ENCODE measurements around the gene GOT1.

GOT1 gene

DNA sequence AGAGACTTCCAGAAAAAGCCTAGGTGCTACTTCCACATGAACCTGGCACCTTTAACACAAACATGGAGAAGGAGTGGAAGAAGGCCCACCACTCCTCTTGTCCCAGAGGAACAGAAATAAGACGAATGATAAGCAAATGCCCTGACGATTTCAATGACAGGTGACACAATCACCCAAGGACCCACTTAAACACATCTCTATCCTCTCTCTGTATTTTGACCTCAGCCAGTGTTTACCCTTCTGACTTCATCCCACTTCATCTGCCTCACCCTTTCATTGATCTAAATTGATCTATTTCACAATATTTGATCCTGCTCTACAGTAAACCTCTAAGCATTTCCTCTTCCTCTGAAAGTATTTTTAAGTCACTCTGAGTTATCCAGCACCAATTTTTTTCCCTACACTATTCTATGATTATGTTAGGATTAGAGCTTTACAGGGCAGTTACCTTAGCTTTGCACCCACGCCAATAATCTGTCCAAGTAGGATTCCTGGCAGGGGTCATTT, 9.1 kb downstream of the GOT1 start (continued):
- TF ChIP-seq ZNF610 (tag by site-specific recombination; IDR thresholded peaks at IDR 0.05; ENCODE audit: borderline replicate concordance), result no peak
- no peak for TF ChIP-seq ZBTB10 (tag by site-specific recombination; IDR thresholded peaks at IDR 0.05)
- no peak for TF ChIP-seq ZNF768 (tag by site-specific recombination; IDR thresholded peaks at IDR 0.05)
- no peak for TF ChIP-seq KLF16 (tag by site-specific recombination; IDR thresholded peaks at IDR 0.05)
- TF ChIP-seq ZBTB17 (tag by site-specific recombination; IDR thresholded peaks at IDR 0.05), result no peak
- TF ChIP-seq ZEB2 (tag by site-specific recombination; IDR thresholded peaks at IDR 0.05), result no peak
- TF ChIP-seq ZNF423 (tag by site-specific recombination; IDR thresholded peaks at IDR 0.05), result no peak

- ChIA-PET POLR2A (interaction anchor here (3.1 kb wide), 1 partner anchor 11 kb away, joined by 14 read pairs; the partner anchor contains the start of gene GOT1), CTCF (interaction anchor here (1.8 kb wide), 1 partner anchor 16 kb away, joined by 7 read pairs; no protein-coding TSS in a partner anchor)
- Histone ChIP-seq H3K4me3 (ENCODE audit: low read depth, low read length) (no peak overlapping the region), H3K9me3 (ENCODE audit: control insufficient read depth, insufficient read depth, low read depth, low read length) (no peaks in the 10 kb centered on the region), H3K4me1 (ENCODE audit: control insufficient read depth, insufficient read depth, low read length) (no peaks in the 10 kb centered on the region), H3K27ac (ENCODE audit: extremely low read depth, low read depth, low read length) (no peak overlapping the region), H3K36me3 (ENCODE audit: control insufficient read depth in 2 of 2, insufficient read depth in 1 of 2, low read length in 2 of 2) (peaks cover 13 to 40% of the 10 kb centered on the region in 2 experiments)
- TF ChIP-seq HIC1 (tag by site-specific recombination; IDR thresholded peaks at IDR 0.05) (no peak), ZNF785 (tag by site-specific recombination; IDR thresholded peaks at IDR 0.05) (no peak), PRDM1 (tag by site-specific recombination; IDR thresholded peaks at IDR 0.05) (no peak), ZNF311 (tag by site-specific recombination; IDR thresholded peaks at IDR 0.05; ENCODE audit: borderline replicate concordance) (no peak), EGR2 (tag by site-specific recombination; IDR thresholded peaks at IDR 0.05; ENCODE audit: low read depth) (no peak)
- TF ChIP-seq, protein P1, sequence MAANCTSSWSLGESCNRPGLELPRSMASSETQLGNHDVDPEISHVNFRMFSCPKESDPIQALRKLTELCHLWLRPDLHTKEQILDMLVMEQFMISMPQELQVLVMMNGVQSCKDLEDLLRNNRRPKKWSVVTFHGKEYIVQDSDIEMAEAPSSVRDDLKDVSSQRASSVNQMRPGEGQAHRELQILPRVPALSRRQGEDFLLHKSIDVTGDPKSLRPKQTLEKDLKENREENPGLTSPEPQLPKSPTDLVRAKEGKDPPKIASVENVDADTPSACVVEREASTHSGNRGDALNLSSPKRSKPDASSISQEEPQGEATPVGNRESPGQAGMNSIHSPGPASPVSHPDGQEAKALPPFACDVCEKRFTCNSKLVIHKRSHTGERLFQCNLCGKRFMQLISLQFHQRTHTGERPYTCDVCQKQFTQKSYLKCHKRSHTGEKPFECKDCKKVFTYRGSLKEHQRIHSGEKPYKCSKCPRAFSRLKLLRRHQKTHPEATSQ (tag by site-specific recombination; IDR thresholded peaks at IDR 0.05), result no peak
Measured at GRCh38 chr10:99419688-99420087, 10.7 kb downstream of the GOT1 start.

GRCh38 chr10:99418910-99419624, 11.4 kb downstream of the GOT1 start:
- no peak overlapping the region for H3K4me3 ChIP-seq (ENCODE audit: low read depth, low read length)
- no peaks in the 10 kb centered on the region for H3K9me3 ChIP-seq (ENCODE audit: control insufficient read depth, insufficient read depth, low read depth, low read length)
- POLR2A ChIA-PET, result interaction anchor here (0.6 to 3.1 kb wide), 2 partner anchors 12 to 208 kb away, joined by 4 to 14 read pairs; partner anchors contain the start of gene GOT1
- CTCF ChIA-PET, result no interaction called here
- H3K36me3 ChIP-seq (ENCODE audit: control insufficient read depth in 2 of 2, insufficient read depth in 1 of 2, low read length in 2 of 2), result peaks cover 8 to 36% of the 10 kb centered on the region in 2 experiments
- no peaks in the 10 kb centered on the region for H3K4me1 ChIP-seq (ENCODE audit: control insufficient read depth, insufficient read depth, low read length)
- no peak overlapping the region for H3K27ac ChIP-seq (ENCODE audit: extremely low read depth, low read depth, low read length)
- TF ChIP-seq ZNF843 (tag by site-specific recombination; IDR thresholded peaks at IDR 0.05) (no peak), ZNF324 (tag by site-specific recombination; IDR thresholded peaks at IDR 0.05) (no peak), KLF8 (tag by site-specific recombination; IDR thresholded peaks at IDR 0.05) (no peak), MZF1 (tag by site-specific recombination; IDR thresholded peaks at IDR 0.05; ENCODE audit: borderline replicate concordance) (no peak), SP2 (tag by site-specific recombination; IDR thresholded peaks at IDR 0.05) (no peak), MEIS1 (CRISPR knock-in tag; IDR thresholded peaks at IDR 0.05; ENCODE audit: borderline replicate concordance) (no peak), ZNF600 (tag by site-specific recombination; IDR thresholded peaks at IDR 0.05) (no peak), ZNF837 (tag by site-specific recombination; IDR thresholded peaks at IDR 0.05) (no peak), ZNF169 (tag by site-specific recombination; IDR thresholded peaks at IDR 0.05) (no peak), ZBTB48 (tag by site-specific recombination; IDR thresholded peaks at IDR 0.05) (no peak), ZNF555 (tag by site-specific recombination; conservative IDR thresholded peaks at IDR 0.05) (no peak), ZNF521 (tag by site-specific recombination; IDR thresholded peaks at IDR 0.05) (no peak)
- TF ChIP-seq, protein P2, sequence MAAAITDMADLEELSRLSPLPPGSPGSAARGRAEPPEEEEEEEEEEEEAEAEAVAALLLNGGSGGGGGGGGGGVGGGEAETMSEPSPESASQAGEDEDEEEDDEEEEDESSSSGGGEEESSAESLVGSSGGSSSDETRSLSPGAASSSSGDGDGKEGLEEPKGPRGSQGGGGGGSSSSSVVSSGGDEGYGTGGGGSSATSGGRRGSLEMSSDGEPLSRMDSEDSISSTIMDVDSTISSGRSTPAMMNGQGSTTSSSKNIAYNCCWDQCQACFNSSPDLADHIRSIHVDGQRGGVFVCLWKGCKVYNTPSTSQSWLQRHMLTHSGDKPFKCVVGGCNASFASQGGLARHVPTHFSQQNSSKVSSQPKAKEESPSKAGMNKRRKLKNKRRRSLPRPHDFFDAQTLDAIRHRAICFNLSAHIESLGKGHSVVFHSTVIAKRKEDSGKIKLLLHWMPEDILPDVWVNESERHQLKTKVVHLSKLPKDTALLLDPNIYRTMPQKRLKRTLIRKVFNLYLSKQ (tag by site-specific recombination; IDR thresholded peaks at IDR 0.05; ENCODE audit: borderline replicate concordance), result no peak
